Activated T-helper 2 cell treated with anti-CD3 and anti-CD28 coated beads, Interferon-gamma antibody, Interleukin-2, Interleukin-4, amounts not matched to agents 10 μg/mL and 5 μg/mL and 100 μg/mL, durations not matched to agents 14 hours and 24 hours and 36 hours (primary cell): Measurements from ENCODE around the gene EXOC3L2. TPM values are rescaled to one million over a fixed set of nuclear protein-coding genes. Genes with fewer than 3 reads are reported as not detected.

ENCODE experiments used
- DNase-seq: peaks from one replicate; pipeline ENCODE4 v3.0.0; 2021; ENCODE audit warnings: low spot score
- H3K27ac Mint-ChIP-seq: one replicate; pipeline ENCODE4 v1.8.0; 2021; ENCODE audit warnings: mixed read lengths
- H3K27me3 Mint-ChIP-seq: one replicate; pipeline ENCODE4 v1.8.0; 2021; ENCODE audit warnings: low read depth, mixed read lengths
- H3K36me3 Mint-ChIP-seq: one replicate; pipeline ENCODE4 v1.8.0; 2021; ENCODE audit warnings: low read depth, mixed read lengths
- H3K4me1 Mint-ChIP-seq: one replicate; pipeline ENCODE4 v1.8.0; 2021; ENCODE audit warnings: low read depth, mixed read lengths
- H3K4me3 Mint-ChIP-seq: one replicate; pipeline ENCODE4 v1.8.0; 2021; ENCODE audit warnings: low read depth, mild to moderate bottlenecking, moderate library complexity, mixed read lengths
- H3K9me3 Mint-ChIP-seq: one replicate; pipeline ENCODE4 v1.8.0; 2021; ENCODE audit warnings: mixed read lengths
- intact Hi-C: fragments of 100-400 bp; cut with micrococcal nuclease; formaldehyde crosslinking; loops from one replicate; pipeline ENCODE4 v1.15.1; 2023
- total RNA-seq: library from RNA; stranded (reverse); gene quantifications from 2 replicates; pipeline ENCODE4 v1.2.3, GENCODE V29; 2022

Gene EXOC3L2
- total RNA-seq, 1 donor from 2014 or later: not detected

- H3K27ac Mint-ChIP-seq: no peak overlapping the region
- peaks cover 14% of the 10 kb centered on the region for H3K4me1 Mint-ChIP-seq
- peaks cover 18% of the 10 kb centered on the region for H3K36me3 Mint-ChIP-seq
- no peaks in the 10 kb centered on the region for H3K9me3 Mint-ChIP-seq
- intact Hi-C loops: loop anchor here (2.0 to 10.0 kb wide), 4 partner anchors 87 to 433 kb away; partner anchors contain the start of genes GEMIN7, PPP1R37, RELB and ZNF296
- H3K4me3 Mint-ChIP-seq: peak overlapping the region; percentile 71
- no peaks in the 10 kb centered on the region for H3K27me3 Mint-ChIP-seq
- DNase-seq: no peak
Measured at GRCh38 chr19:45179892-45180370, 65.3 kb downstream of the EXOC3L2 start.

GRCh38 chr19:45179072-45179891, 65.9 kb downstream of the EXOC3L2 start:
- H3K27me3 Mint-ChIP-seq: no peaks in the 10 kb centered on the region
- peak overlapping the region; percentile 86 for H3K4me3 Mint-ChIP-seq
- no peaks in the 10 kb centered on the region for H3K9me3 Mint-ChIP-seq
- intact Hi-C loops: loop anchor here (2.0 to 10.0 kb wide), 4 partner anchors 86 to 432 kb away; partner anchors contain the start of genes GEMIN7, PPP1R37, RELB and ZNF296
- peak; percentile 44 for DNase-seq
- peaks cover 18% of the 10 kb centered on the region for H3K36me3 Mint-ChIP-seq
- peaks cover 14% of the 10 kb centered on the region for H3K4me1 Mint-ChIP-seq
- peak overlapping the region; percentile 90 for H3K27ac Mint-ChIP-seq

- Mint-ChIP-seq H3K4me1 (peaks cover 17% of the 10 kb centered on the region), H3K27me3 (no peaks in the 10 kb centered on the region), H3K4me3 (peak within 1 kb of the TSS; percentile 86), H3K27ac (peak within 1 kb of the TSS; percentile 90), H3K36me3 (peaks cover 18% of the 10 kb centered on the region), H3K9me3 (no peaks in the 10 kb centered on the region)
- intact Hi-C loops: loop anchor here (1.0 to 10.0 kb wide), 5 partner anchors 14 to 432 kb away; partner anchors contain the start of genes GEMIN7, PPP1R37, RELB and ZNF296
- peak; percentile 100 for DNase-seq
Measured at GRCh38 chr19:45178262-45179071, 66.7 kb downstream of the EXOC3L2 start, which contains the start of gene BLOC1S3. BLOC1S3 (plus strand) TSS chr19:45178784; CDS start chr19:45179297, 513 bp downstream.

- Mint-ChIP-seq H3K27me3 (no peaks in the 10 kb centered on the region), H3K27ac (peak within 1 kb of the TSS; percentile 90), H3K4me1 (peaks cover 20% of the 10 kb centered on the region), H3K4me3 (peak within 1 kb of the TSS; percentile 86), H3K9me3 (no peaks in the 10 kb centered on the region), H3K36me3 (peaks cover 17% of the 10 kb centered on the region)
- DNase-seq: no peak
- intact Hi-C loops: loop anchor here (1.0 to 10.0 kb wide), 5 partner anchors 14 to 431 kb away; partner anchors contain the start of genes GEMIN7, PPP1R37, RELB and ZNF296
Measured at GRCh38 chr19:45177817-45178261, 67.4 kb downstream of the EXOC3L2 start, which contains the start of gene TRAPPC6A. TRAPPC6A (minus strand) TSS chr19:45178237; CDS start chr19:45178218, 19 bp downstream.

- Mint-ChIP-seq H3K4me3 (peak overlapping the region; percentile 23), H3K36me3 (peaks cover 3% of the 10 kb centered on the region), H3K4me1 (peaks cover 28% of the 10 kb centered on the region), H3K27me3 (no peaks in the 10 kb centered on the region), H3K27ac (peak overlapping the region; percentile 1), H3K9me3 (no peaks in the 10 kb centered on the region)
- intact Hi-C loops: loop anchor here (5.0 to 10.0 kb wide), 2 partner anchors 98 to 171 kb away; partner anchors contain the start of genes GEMIN7, RELB and ZNF296
- no peak for DNase-seq
Measured at GRCh38 chr19:45175515-45176345, 69.5 kb downstream of the EXOC3L2 start.

GRCh38 chr19:45173816-45174215, 71.4 kb downstream of the EXOC3L2 start:
- H3K27me3 Mint-ChIP-seq: no peaks in the 10 kb centered on the region
- H3K36me3 Mint-ChIP-seq: peaks cover 3% of the 10 kb centered on the region
- H3K9me3 Mint-ChIP-seq: no peaks in the 10 kb centered on the region
- intact Hi-C loops: loop anchor here (10.0 kb wide), 1 partner anchor 169 kb away; the partner anchor contains the start of gene RELB
- no peak overlapping the region for H3K27ac Mint-ChIP-seq
- DNase-seq: no peak
- peaks cover 30% of the 10 kb centered on the region for H3K4me1 Mint-ChIP-seq
- H3K4me3 Mint-ChIP-seq: no peak overlapping the region

GRCh38 chr19:45172611-45173208, 72.5 kb downstream of the EXOC3L2 start:
- intact Hi-C loops: loop anchor here (10.0 kb wide), 1 partner anchor 168 kb away; the partner anchor contains the start of gene RELB

GRCh38 chr19:45172173-45172572, 73.0 kb downstream of the EXOC3L2 start:
- Mint-ChIP-seq H3K9me3 (no peaks in the 10 kb centered on the region), H3K4me1 (peaks cover 29% of the 10 kb centered on the region), H3K36me3 (no peaks in the 10 kb centered on the region), H3K4me3 (peak overlapping the region; percentile 30), H3K27ac (peak overlapping the region; percentile 72), H3K27me3 (no peaks in the 10 kb centered on the region)
- intact Hi-C loops: loop anchor here (10.0 kb wide), 1 partner anchor 167 kb away; the partner anchor contains the start of gene RELB
- DNase-seq: no peak

More at GRCh38 chr19:45172611-45173208, 72.5 kb downstream of the EXOC3L2 start:
- Mint-ChIP-seq H3K9me3 (no peaks in the 10 kb centered on the region), H3K27ac (peak overlapping the region; percentile 72), H3K4me3 (peak overlapping the region; percentile 17), H3K4me1 (peaks cover 30% of the 10 kb centered on the region), H3K27me3 (no peaks in the 10 kb centered on the region), H3K36me3 (no peaks in the 10 kb centered on the region)
- no peak for DNase-seq

GRCh38 chr19:45171211-45171623, 74.0 kb downstream of the EXOC3L2 start:
- DNase-seq: peak; percentile 62
- intact Hi-C loops: loop anchor here (10.0 kb wide), 1 partner anchor 166 kb away; the partner anchor contains the start of gene RELB
- H3K9me3 Mint-ChIP-seq: no peaks in the 10 kb centered on the region
- H3K27me3 Mint-ChIP-seq: no peaks in the 10 kb centered on the region
- peaks cover 32% of the 10 kb centered on the region for H3K4me1 Mint-ChIP-seq
- peak overlapping the region; percentile 70 for H3K4me3 Mint-ChIP-seq
- H3K27ac Mint-ChIP-seq: peak overlapping the region; percentile 98
- H3K36me3 Mint-ChIP-seq: no peaks in the 10 kb centered on the region

- peak overlapping the region; percentile 70 for H3K4me3 Mint-ChIP-seq
- DNase-seq: no peak
- H3K4me1 Mint-ChIP-seq: peaks cover 29% of the 10 kb centered on the region
- no peaks in the 10 kb centered on the region for H3K36me3 Mint-ChIP-seq
- no peaks in the 10 kb centered on the region for H3K9me3 Mint-ChIP-seq
- peak overlapping the region; percentile 98 for H3K27ac Mint-ChIP-seq
- no peaks in the 10 kb centered on the region for H3K27me3 Mint-ChIP-seq
- intact Hi-C loops: loop anchor here (10.0 kb wide), 1 partner anchor 166 kb away; the partner anchor contains the start of gene RELB
Measured at GRCh38 chr19:45170146-45171106, 74.8 kb downstream of the EXOC3L2 start.
